Smooth muscle cell (in vitro differentiated cells): ENCODE results near the gene TRAPPC2L. TPM values are rescaled to one million over a fixed set of nuclear protein-coding genes. Genes with fewer than 3 reads are reported as not detected.

Experiments used
- DNase-seq: peaks from one replicate; lab custom pipeline; 2025; ENCODE audit not compliant: unreplicated experiment; lab: John Stamatoyannopoulos, UW
- H2AFZ ChIP-seq: fragments of 200-600 bp; sonication (generic); 2 replicates; pipeline ENCODE4 v1.6.0; 2016; ENCODE audit warnings: antibody characterized with exemption, low read depth, mild to moderate bottlenecking
- H3F3A ChIP-seq: fragments of 200-600 bp; sonication (generic); 2 replicates; pipeline ENCODE4 v1.6.0; 2017; ENCODE audit warnings: antibody characterized with exemption, low read depth
- H3K27ac ChIP-seq: fragments of 200-600 bp; sonication (generic); 2 replicates; pipeline ENCODE4 v1.5.1; 2016; ENCODE audit warnings: low read depth, mild to moderate bottlenecking
- H3K27me3 ChIP-seq: fragments of 200-600 bp; sonication (generic); 2 replicates; pipeline ENCODE4 v1.6.1; 2016; ENCODE audit warnings: low read depth, mild to moderate bottlenecking
- H3K36me3 ChIP-seq: fragments of 200-600 bp; sonication (generic); 2 replicates; pipeline ENCODE4 v1.5.1; 2016; ENCODE audit warnings: low read depth
- H3K4me1 ChIP-seq: fragments of 200-600 bp; sonication (generic); 2 replicates; pipeline ENCODE4 v1.5.1; 2016; ENCODE audit warnings: low read depth
- H3K4me2 ChIP-seq: fragments of 200-600 bp; sonication (generic); 2 replicates; pipeline ENCODE4 v1.6.0; 2016; ENCODE audit warnings: mild to moderate bottlenecking
- H3K4me3 ChIP-seq: fragments of 200-600 bp; sonication (generic); 2 replicates; pipeline ENCODE4 v1.5.1; 2016; ENCODE audit warnings: mild to moderate bottlenecking
- H3K79me2 ChIP-seq: fragments of 200-600 bp; sonication (generic); 2 replicates; pipeline ENCODE4 v1.6.0; 2016; ENCODE audit warnings: low read depth, mild to moderate bottlenecking
- H3K9ac ChIP-seq: fragments of 200-600 bp; sonication (generic); 2 replicates; pipeline ENCODE4 v1.6.0; 2016; ENCODE audit warnings: low read depth
- H3K9me3 ChIP-seq: fragments of 200-600 bp; sonication (generic); replicated peaks from 2 replicates; pipeline ENCODE4 v1.5.1; 2016; ENCODE audit warnings: low read depth
- H4K20me1 ChIP-seq: fragments of 200-600 bp; sonication (generic); 2 replicates; pipeline ENCODE4 v1.6.0; 2016; ENCODE audit warnings: low read depth
- CTCF ChIP-seq: fragments of 200-600 bp; sonication (generic); IDR thresholded peaks from 2 replicates; pipeline ENCODE4 v1.5.1; 2017; ENCODE audit warnings: borderline replicate concordance, mild to moderate bottlenecking, antibody characterized with exemption; ENCODE audit not compliant: insufficient read depth, poor library complexity, severe bottlenecking
- WGBS: methylation state at CpG from one replicate; pipeline ENCODE4 v1.1.7; 2016; ENCODE audit warnings: low lambda C conversion rate; 5-methylcytosine and 5-hydroxymethylcytosine counted together
- polyA plus RNA-seq: library from polyadenylated mRNA; unstranded; fragments of >200 nt; fragmentation: Nextera tagmentation; extraction: Ambion mirVana; gene quantifications from 2 replicates; pipeline ENCODE4 v1.2.1, GENCODE V29; 2016
- total RNA-seq: library from RNA; depleted of rRNA; stranded (reverse); fragments of >200 nt; gene quantifications from 2 replicates; pipeline ENCODE4 v1.2.3, GENCODE V29; 2014

TRAPPC2L gene
- total and polyA plus RNA-seq, 2 experiments from 2014 or later = 17.9 to 125 TPM

GRCh38 chr16:88875703-88876234, 18.8 kb downstream of the TRAPPC2L start:
- DNase-seq = no peak
- H3K36me3 ChIP-seq = no peaks in the 10 kb centered on the region
- no peak overlapping the region for H2AFZ ChIP-seq
- no peak overlapping the region for H3K9ac ChIP-seq
- no peak overlapping the region for H3K4me2 ChIP-seq
- 95% methylated on average over 22 of the region's 22 CpGs for WGBS
- no peaks in the 10 kb centered on the region for H3K27me3 ChIP-seq
- H3F3A ChIP-seq = no peaks in the 10 kb centered on the region
- H3K9me3 ChIP-seq = no peaks in the 10 kb centered on the region
- no peak for TF ChIP-seq CTCF
- no peaks in the 10 kb centered on the region for H3K4me1 ChIP-seq
- no peaks in the 10 kb centered on the region for H4K20me1 ChIP-seq
- no peak overlapping the region for H3K27ac ChIP-seq
- H3K4me3 ChIP-seq = no peak overlapping the region
- no peaks in the 10 kb centered on the region for H3K79me2 ChIP-seq

GRCh38 chr16:88876942-88877526, 20.1 kb downstream of the TRAPPC2L start:
- TF ChIP-seq CTCF = no peak
- WGBS = 95% methylated on average over 27 of the region's 33 CpGs
- Histone ChIP-seq H3K9ac (no peak overlapping the region), H3K27ac (no peak overlapping the region), H2AFZ (no peak overlapping the region), H3K4me1 (no peaks in the 10 kb centered on the region), H3F3A (no peaks in the 10 kb centered on the region), H3K4me3 (no peak overlapping the region), H3K79me2 (no peaks in the 10 kb centered on the region), H3K27me3 (no peaks in the 10 kb centered on the region), H3K4me2 (no peak overlapping the region), H3K36me3 (no peaks in the 10 kb centered on the region), H3K9me3 (no peaks in the 10 kb centered on the region), H4K20me1 (no peaks in the 10 kb centered on the region)
- DNase-seq = no peak

GRCh38 chr16:88877564-88878289, 20.8 kb downstream of the TRAPPC2L start:
- H3F3A ChIP-seq = no peaks in the 10 kb centered on the region
- H3K27ac ChIP-seq = no peak overlapping the region
- H3K36me3 ChIP-seq = no peaks in the 10 kb centered on the region
- H3K9ac ChIP-seq = no peak overlapping the region
- no peaks in the 10 kb centered on the region for H3K9me3 ChIP-seq
- H2AFZ ChIP-seq = no peak overlapping the region
- no peak overlapping the region for H3K4me2 ChIP-seq
- H3K4me3 ChIP-seq = no peak overlapping the region
- DNase-seq = no peak
- H3K79me2 ChIP-seq = no peaks in the 10 kb centered on the region
- no peaks in the 10 kb centered on the region for H3K4me1 ChIP-seq
- TF ChIP-seq CTCF = no peak
- H4K20me1 ChIP-seq = no peaks in the 10 kb centered on the region
- H3K27me3 ChIP-seq = no peaks in the 10 kb centered on the region
- 87% methylated on average over 18 of the region's 20 CpGs for WGBS

- no peak for DNase-seq
- Histone ChIP-seq H3K27me3 (no peaks in the 10 kb centered on the region), H3K4me3 (no peak overlapping the region), H3K36me3 (no peaks in the 10 kb centered on the region), H3K9me3 (no peaks in the 10 kb centered on the region), H3K79me2 (no peaks in the 10 kb centered on the region), H3F3A (no peaks in the 10 kb centered on the region), H4K20me1 (no peaks in the 10 kb centered on the region), H3K4me1 (no peaks in the 10 kb centered on the region), H3K27ac (no peak overlapping the region), H3K4me2 (no peak overlapping the region), H3K9ac (no peak overlapping the region), H2AFZ (no peak overlapping the region)
- TF ChIP-seq CTCF = no peak
- WGBS = 93% methylated on average over 20 of the region's 20 CpGs
These were observed 21.4 kb downstream of the TRAPPC2L start for GRCh38 chr16:88878356-88878755.
